PC-3 (cell line): ENCODE results near the gene TMEM255B.

ENCODE experiments used
- CTCF ChIP-seq: fragments of 300-600 bp; sonication (generic); conservative IDR thresholded peaks from 2 replicates; pipeline ENCODE4 v1.5.1; 2017; ENCODE audit warnings: antibody characterized with exemption, low read depth, mild to moderate bottlenecking, low read length
- EZH2 ChIP-seq: fragments of 300-600 bp; sonication (generic); IDR thresholded peaks from one replicate; pipeline ENCODE4 v1.6.1; 2017; ENCODE audit warnings: antibody characterized with exemption, mild to moderate bottlenecking, low read length; ENCODE audit not compliant: unreplicated experiment
- EZH2phosphoT487 ChIP-seq: fragments of 300-600 bp; sonication (generic); IDR thresholded peaks from 2 replicates; pipeline ENCODE4 v1.6.1; 2018; ENCODE audit warnings: mild to moderate bottlenecking, antibody characterized with exemption, low read length, borderline replicate concordance

GRCh38 chr13:113839536-113840204 lies 80.6 kb downstream of the TMEM255B start:
- TF ChIP-seq CTCF = no peak
- TF ChIP-seq EZH2phosphoT487 = no peak
- TF ChIP-seq EZH2 = no peak
